Ureter (tissue), 1 donor: ENCODE measurements around the gene IFRD2. TPM values are rescaled to one million over a fixed set of nuclear protein-coding genes. Genes with fewer than 3 reads are reported as not detected.

ENCODE experiments used
- DNase-seq: peaks from one replicate; pipeline ENCODE4 v3.0.0-alpha.2; 2020; ENCODE audit warnings: low spot score
- total RNA-seq: library from RNA; stranded (reverse); gene quantifications from one replicate; pipeline ENCODE4 v1.2.4, GENCODE V29; 2023
- donor health status: DM: yes; HTN: yes; CAD: no.

Gene IFRD2
- 104 TPM for total RNA-seq

- DNase-seq, result peak; percentile 98
Observed at GRCh38 chr3:50292159-50293078, at the start of gene IFRD2. Gene IFRD2, minus strand, starts transcription at chr3:50292429. Its CDS starts 155 bp downstream, at chr3:50292274.

GRCh38 chr3:50341537-50341936 is 49.3 kb upstream of the IFRD2 start:
- no peak for DNase-seq

GRCh38 chr3:50340448-50341329 is 48.5 kb upstream of the IFRD2 start, which contains the start of gene RASSF1:
Gene RASSF1, minus strand, starts transcription at chr3:50340836. Its CDS starts 31 bp downstream, at chr3:50340805.
- peak; percentile 80 for DNase-seq

GRCh38 chr3:50340147-50340447 is 47.9 kb upstream of the IFRD2 start:
- DNase-seq, result no peak

- no peak for DNase-seq
Observed at GRCh38 chr3:50339485-50340146, 47.4 kb upstream of the IFRD2 start.

- DNase-seq, result no peak
Observed at GRCh38 chr3:50338965-50339364, 46.7 kb upstream of the IFRD2 start.

GRCh38 chr3:50337175-50337861 is 45.1 kb upstream of the IFRD2 start:
- DNase-seq, result peak; percentile 99

- DNase-seq, result no peak
Observed at GRCh38 chr3:50336452-50337174, 44.4 kb upstream of the IFRD2 start.

GRCh38 chr3:50334339-50335075 is 42.3 kb upstream of the IFRD2 start:
- DNase-seq, result no peak

- no peak for DNase-seq
Observed at GRCh38 chr3:50333744-50334328, 41.6 kb upstream of the IFRD2 start.

GRCh38 chr3:50331364-50331907 is 39.2 kb upstream of the IFRD2 start:
- DNase-seq, result no peak

- no peak for DNase-seq
Observed at GRCh38 chr3:50330330-50330729, 38.1 kb upstream of the IFRD2 start.

GRCh38 chr3:50327943-50328691 is 35.9 kb upstream of the IFRD2 start, which contains the start of gene TUSC2:
Gene TUSC2, minus strand, starts transcription at chr3:50328223. Its CDS starts 124 bp downstream, at chr3:50328099.
- peak; percentile 97 for DNase-seq

- no peak for DNase-seq
Observed at GRCh38 chr3:50327129-50327528, 34.9 kb upstream of the IFRD2 start.

- no peak for DNase-seq
Observed at GRCh38 chr3:50326182-50326541, 33.9 kb upstream of the IFRD2 start.

GRCh38 chr3:50325497-50326181 is 33.4 kb upstream of the IFRD2 start:
- DNase-seq, result no peak

- DNase-seq, result no peak
Observed at GRCh38 chr3:50325113-50325480, 32.9 kb upstream of the IFRD2 start.
